HG02943 (cell line): ENCODE data around the gene PTCSC3.

Experiments used
- ATAC-seq: cut with Tn5 transposase; IDR thresholded peaks from one replicate; pipeline ENCODE4 v1.9.1; 2021; ENCODE audit warnings: mild to moderate bottlenecking, low read depth, moderate library complexity; ENCODE audit not compliant: unreplicated experiment

Gene PTCSC3

GRCh38 chr14:36176524-36176923 is at the start of gene PTCSC3:
Gene PTCSC3, minus strand, starts transcription at chr14:36176722.
- no peak for ATAC-seq

GRCh38 chr14:36226164-36226563 is 49.6 kb upstream of the PTCSC3 start:
- no peak for ATAC-seq

GRCh38 chr14:36224176-36224575 is 47.7 kb upstream of the PTCSC3 start:
- no peak for ATAC-seq

- ATAC-seq, result no peak
These were observed 47.0 kb upstream of the PTCSC3 start for GRCh38 chr14:36223558-36223957.

GRCh38 chr14:36222952-36223468 is 46.5 kb upstream of the PTCSC3 start:
- no peak for ATAC-seq

- ATAC-seq, result no peak
These were observed 45.8 kb upstream of the PTCSC3 start for GRCh38 chr14:36222337-36222736.

GRCh38 chr14:36221112-36221511 is 44.6 kb upstream of the PTCSC3 start:
- no peak for ATAC-seq

- ATAC-seq, result no peak
These were observed 41.2 kb upstream of the PTCSC3 start for GRCh38 chr14:36217732-36218131.

GRCh38 chr14:36217027-36217426 is 40.5 kb upstream of the PTCSC3 start:
- ATAC-seq, result no peak

GRCh38 chr14:36215217-36215598 is 38.7 kb upstream of the PTCSC3 start:
- ATAC-seq, result no peak

GRCh38 chr14:36214476-36215216 is 38.1 kb upstream of the PTCSC3 start:
- no peak for ATAC-seq

GRCh38 chr14:36212987-36213386 is 36.5 kb upstream of the PTCSC3 start:
- ATAC-seq, result no peak

GRCh38 chr14:36212577-36212976 is 36.1 kb upstream of the PTCSC3 start:
- ATAC-seq, result no peak

GRCh38 chr14:36208690-36209278 is 32.3 kb upstream of the PTCSC3 start:
- no peak for ATAC-seq

GRCh38 chr14:36207500-36207899 is 31.0 kb upstream of the PTCSC3 start:
- ATAC-seq, result no peak

- no peak for ATAC-seq
These were observed 28.0 kb upstream of the PTCSC3 start for GRCh38 chr14:36204461-36205073.

- ATAC-seq, result no peak
These were observed 21.9 kb upstream of the PTCSC3 start for GRCh38 chr14:36198378-36198777.

GRCh38 chr14:36194663-36195062 is 18.1 kb upstream of the PTCSC3 start:
- ATAC-seq, result no peak

GRCh38 chr14:36192530-36192929 is 16.0 kb upstream of the PTCSC3 start:
- no peak for ATAC-seq

- ATAC-seq, result no peak
These were observed 6.9 kb upstream of the PTCSC3 start for GRCh38 chr14:36183402-36183801.

GRCh38 chr14:36181417-36181816 is 4.9 kb upstream of the PTCSC3 start:
- no peak for ATAC-seq

GRCh38 chr14:36177489-36177888 is 967 bp upstream of the PTCSC3 start:
- no peak for ATAC-seq
